NT2/D1 (cell line): ENCODE results near the gene TMEM51.

ENCODE experiments used
- SUZ12 ChIP-seq: IDR thresholded peaks from 2 replicates; pipeline ENCODE4 v1.6.1; 2011; ENCODE audit not compliant: insufficient read length, insufficient read depth; ENCODE audit errors: extremely low read depth
- YY1 ChIP-seq: IDR thresholded peaks from 2 replicates; pipeline ENCODE4 v1.6.1; 2011; ENCODE audit not compliant: insufficient read length, insufficient read depth

DNA sequence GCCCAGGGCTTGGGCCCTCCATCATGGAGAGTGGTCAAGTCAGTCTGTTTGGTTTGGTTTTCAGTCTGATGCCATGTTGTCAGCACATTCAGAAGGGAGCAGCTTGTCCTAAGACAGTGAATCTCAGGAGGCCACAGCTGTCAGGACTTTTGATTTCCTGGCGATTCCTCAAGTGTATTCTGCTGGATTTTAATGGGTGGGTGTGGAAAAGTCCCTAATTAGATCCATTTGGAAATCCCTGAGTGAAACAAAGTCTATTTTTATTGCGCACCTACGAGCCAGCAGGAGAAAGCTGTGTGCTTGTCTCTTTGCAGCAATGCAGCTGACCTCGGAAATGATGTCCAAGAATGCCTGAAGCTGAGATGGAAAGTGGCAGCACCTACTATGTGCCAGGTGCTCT, 71.9 kb downstream of the TMEM51 start:
- TF ChIP-seq YY1: no peak
- no peak for TF ChIP-seq SUZ12
